GM18868 (cell line): ENCODE results near the gene ADCY5.

Experiments
- ATAC-seq: cut with Tn5 transposase; IDR thresholded peaks from one replicate; pipeline ENCODE4 v1.9.1; 2021; ENCODE audit warnings: mild to moderate bottlenecking, moderate library complexity; ENCODE audit not compliant: unreplicated experiment

The ADCY5 gene

GRCh38 chr3:123346021-123346420, 102.9 kb downstream of the ADCY5 start:
- no peak for ATAC-seq

GRCh38 chr3:123344907-123345594, 103.8 kb downstream of the ADCY5 start:
- ATAC-seq, result no peak

- no peak for ATAC-seq
Measured at GRCh38 chr3:123344175-123344906, 104.5 kb downstream of the ADCY5 start.

GRCh38 chr3:123343296-123344174, 105.4 kb downstream of the ADCY5 start:
- ATAC-seq, result no peak

GRCh38 chr3:123342631-123343080, 106.2 kb downstream of the ADCY5 start:
- no peak for ATAC-seq

- no peak for ATAC-seq
Measured at GRCh38 chr3:123341871-123342630, 106.8 kb downstream of the ADCY5 start.

GRCh38 chr3:123340336-123340735, 108.6 kb downstream of the ADCY5 start:
- ATAC-seq, result no peak

- no peak for ATAC-seq
Measured at GRCh38 chr3:123339302-123339701, 109.6 kb downstream of the ADCY5 start.

- ATAC-seq, result no peak
Measured at GRCh38 chr3:123338620-123339061, 110.2 kb downstream of the ADCY5 start.

GRCh38 chr3:123337948-123338619, 110.8 kb downstream of the ADCY5 start:
- no peak for ATAC-seq

GRCh38 chr3:123337226-123337625, 111.7 kb downstream of the ADCY5 start:
- no peak for ATAC-seq

GRCh38 chr3:123336441-123336851, 112.4 kb downstream of the ADCY5 start:
- no peak for ATAC-seq

GRCh38 chr3:123336001-123336400, 112.9 kb downstream of the ADCY5 start:
- ATAC-seq, result no peak

- ATAC-seq, result no peak
Measured at GRCh38 chr3:123335007-123335670, 113.8 kb downstream of the ADCY5 start.

- ATAC-seq, result no peak
Measured at GRCh38 chr3:123334056-123334455, 114.8 kb downstream of the ADCY5 start.

GRCh38 chr3:123333401-123333800, 115.5 kb downstream of the ADCY5 start:
- ATAC-seq, result no peak

GRCh38 chr3:123332124-123332641, 116.7 kb downstream of the ADCY5 start:
- no peak for ATAC-seq

- no peak for ATAC-seq
Measured at GRCh38 chr3:123331651-123332050, 117.2 kb downstream of the ADCY5 start.

- ATAC-seq, result no peak
Measured at GRCh38 chr3:123331006-123331405, 117.9 kb downstream of the ADCY5 start.
